Measurements from ENCODE around the gene IL7R.

The IL7R gene

GRCh38 chr5:35867998-35868397 is 11.3 kb downstream of the IL7R start:
- no peaks in the 10 kb centered on the region for H3K36me3 ChIP-seq (ENCODE audit: control insufficient read depth in 2 of 2, insufficient read depth in 1 of 2, low read length in 2 of 2)
- CTCF ChIA-PET, result interaction anchor here (0.8 kb wide), 1 partner anchor 56 kb away, joined by 3 read pairs; no protein-coding TSS in a partner anchor
- no peaks in the 10 kb centered on the region for H3K4me1 ChIP-seq (ENCODE audit: control insufficient read depth, insufficient read depth, low read length)
- TF ChIP-seq ZNF521 (tag by site-specific recombination; IDR thresholded peaks at IDR 0.05), result no peak
- peak; percentile 86; the same call in 1 of the 2 replicates for TF ChIP-seq ZNF10 (tag by site-specific recombination; IDR thresholded peaks at IDR 0.05)
- no peak overlapping the region for H3K27ac ChIP-seq (ENCODE audit: extremely low read depth, low read depth, low read length)
- no peak overlapping the region for H3K4me3 ChIP-seq (ENCODE audit: low read depth, low read length)
- H3K9me3 ChIP-seq (ENCODE audit: control insufficient read depth, insufficient read depth, low read depth, low read length), result no peaks in the 10 kb centered on the region
- POLR2A ChIA-PET, result no interaction called here

DNA sequence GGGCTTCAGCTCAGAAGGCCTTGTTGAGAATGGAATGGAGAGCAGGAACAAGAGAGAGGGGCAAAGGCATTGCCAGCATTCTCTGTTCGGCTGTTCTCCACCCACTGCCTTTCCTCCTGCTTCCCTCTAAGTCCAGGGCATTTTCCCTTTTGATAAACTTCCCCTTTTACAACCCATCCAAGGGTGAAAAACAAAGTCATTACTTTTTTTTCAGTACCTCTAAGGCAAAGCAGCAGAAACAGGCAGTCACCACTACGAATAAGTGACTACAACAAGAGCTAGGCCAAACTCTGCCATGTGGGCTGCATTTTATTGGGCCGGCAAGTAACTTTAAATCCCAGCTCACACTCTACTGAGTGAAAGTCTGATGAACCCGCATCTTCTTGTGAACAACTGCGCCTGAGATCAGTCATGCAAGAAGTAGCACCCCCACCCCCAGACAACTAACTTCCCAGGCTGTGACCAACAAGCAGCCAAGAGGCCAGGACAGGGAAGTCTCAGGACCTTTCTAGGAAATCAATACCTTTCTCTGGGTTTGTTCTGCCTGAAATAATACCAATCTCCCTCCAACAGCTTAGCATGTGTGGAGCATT is 13.1 kb downstream of the IL7R start:
- no peak overlapping the region for H3K27ac ChIP-seq (ENCODE audit: extremely low read depth, low read depth, low read length)
- TF ChIP-seq ZBTB8A (tag by site-specific recombination; IDR thresholded peaks at IDR 0.05) (no peak), ZNF596 (tag by site-specific recombination; IDR thresholded peaks at IDR 0.05) (no peak), ZNF707 (tag by site-specific recombination; IDR thresholded peaks at IDR 0.05) (no peak), ZFHX2 (tag by site-specific recombination; conservative IDR thresholded peaks at IDR 0.05) (no peak), ZNF48 (tag by site-specific recombination; IDR thresholded peaks at IDR 0.05) (no peak)
- H3K9me3 ChIP-seq (ENCODE audit: control insufficient read depth, insufficient read depth, low read depth, low read length), result no peaks in the 10 kb centered on the region
- ChIA-PET POLR2A (no interaction called here), CTCF (no interaction called here)
- no peak overlapping the region for H3K4me3 ChIP-seq (ENCODE audit: low read depth, low read length)
- H3K36me3 ChIP-seq (ENCODE audit: control insufficient read depth in 2 of 2, insufficient read depth in 1 of 2, low read length in 2 of 2), result no peaks in the 10 kb centered on the region
- H3K4me1 ChIP-seq (ENCODE audit: control insufficient read depth, insufficient read depth, low read length), result no peaks in the 10 kb centered on the region

DNA sequence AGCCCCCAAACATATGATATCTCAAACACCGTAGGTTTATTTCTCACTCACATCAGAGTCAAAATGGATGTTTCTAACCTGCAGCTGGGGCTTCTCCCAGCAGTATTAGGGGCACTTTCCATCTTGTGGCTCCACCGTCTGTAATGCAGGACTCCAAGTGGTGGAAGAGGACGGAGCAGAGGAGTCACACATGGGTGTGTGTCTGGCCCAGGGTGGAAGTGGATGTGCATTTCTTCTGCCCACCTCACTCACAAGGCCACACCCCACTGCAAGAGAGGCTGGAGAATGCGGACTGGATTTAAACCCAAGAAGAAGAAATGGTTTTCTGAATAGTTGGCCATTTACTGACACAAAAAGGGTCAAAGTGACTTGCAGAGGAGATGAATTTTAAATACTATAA is 13.9 kb downstream of the IL7R start:
- H3K4me1 ChIP-seq (ENCODE audit: control insufficient read depth, insufficient read depth, low read length), result no peaks in the 10 kb centered on the region
- no peak overlapping the region for H3K4me3 ChIP-seq (ENCODE audit: low read depth, low read length)
- H3K9me3 ChIP-seq (ENCODE audit: control insufficient read depth, insufficient read depth, low read depth, low read length), result no peaks in the 10 kb centered on the region
- CTCF ChIA-PET, result interaction anchor here (0.7 kb wide), 1 partner anchor 692 kb away, joined by 3 read pairs; no protein-coding TSS in a partner anchor
- no peak overlapping the region for H3K27ac ChIP-seq (ENCODE audit: extremely low read depth, low read depth, low read length)
- no peaks in the 10 kb centered on the region for H3K36me3 ChIP-seq (ENCODE audit: control insufficient read depth in 2 of 2, insufficient read depth in 1 of 2, low read length in 2 of 2)
- POLR2A ChIA-PET, result no interaction called here
- TF ChIP-seq ZFP69B (tag by site-specific recombination; IDR thresholded peaks at IDR 0.05) (no peak), ZSCAN4 (tag by site-specific recombination; IDR thresholded peaks at IDR 0.05) (no peak), ZNF677 (tag by site-specific recombination; IDR thresholded peaks at IDR 0.05) (no peak), ZNF112 (tag by site-specific recombination; IDR thresholded peaks at IDR 0.05) (no peak)

GRCh38 chr5:35876454-35876853 is 19.8 kb downstream of the IL7R start:
- ChIA-PET POLR2A (no interaction called here), CTCF (interaction anchor here (0.9 kb wide), 1 partner anchor 48 kb away, joined by 9 read pairs; no protein-coding TSS in a partner anchor)
- Histone ChIP-seq H3K4me1 (ENCODE audit: control insufficient read depth, insufficient read depth, low read length) (no peaks in the 10 kb centered on the region), H3K36me3 (ENCODE audit: control insufficient read depth in 2 of 2, insufficient read depth in 1 of 2, low read length in 2 of 2) (no peaks in the 10 kb centered on the region), H3K9me3 (ENCODE audit: control insufficient read depth, insufficient read depth, low read depth, low read length) (no peaks in the 10 kb centered on the region), H3K4me3 (ENCODE audit: low read depth, low read length) (no peak overlapping the region), H3K27ac (ENCODE audit: extremely low read depth, low read depth, low read length) (no peak overlapping the region)
- TF ChIP-seq ZNF768 (tag by site-specific recombination; IDR thresholded peaks at IDR 0.05) (no peak), ZNF76 (tag by site-specific recombination; IDR thresholded peaks at IDR 0.05; ENCODE audit: borderline replicate concordance, low read depth) (no peak), ZNF843 (tag by site-specific recombination; IDR thresholded peaks at IDR 0.05) (no peak), ZNF148 (tag by site-specific recombination; IDR thresholded peaks at IDR 0.05; ENCODE audit: borderline replicate concordance) (no peak), ZFHX2 (tag by site-specific recombination; conservative IDR thresholded peaks at IDR 0.05) (no peak), ZNF645 (tag by site-specific recombination; IDR thresholded peaks at IDR 0.05) (no peak), ZFP3 (tag by site-specific recombination; IDR thresholded peaks at IDR 0.05; ENCODE audit: low read depth) (no peak), SCRT1 (tag by site-specific recombination; IDR thresholded peaks at IDR 0.05; ENCODE audit: borderline replicate concordance) (no peak), ZNF785 (tag by site-specific recombination; IDR thresholded peaks at IDR 0.05) (no peak), ZNF704 (tag by site-specific recombination; IDR thresholded peaks at IDR 0.05) (no peak)

Data from HEK293 (cell line).